Smooth muscle cell (in vitro differentiated cells): Measurements from ENCODE around the gene CDH15. TPM values are rescaled to one million over a fixed set of nuclear protein-coding genes. Genes with fewer than 3 reads are reported as not detected.

Experiments used
- DNase-seq: peaks from one replicate; lab custom pipeline; 2025; ENCODE audit not compliant: unreplicated experiment; lab: John Stamatoyannopoulos, UW
- H2AFZ ChIP-seq: fragments of 200-600 bp; sonication (generic); 2 replicates; pipeline ENCODE4 v1.6.0; 2016; ENCODE audit warnings: antibody characterized with exemption, low read depth, mild to moderate bottlenecking
- H3F3A ChIP-seq: fragments of 200-600 bp; sonication (generic); 2 replicates; pipeline ENCODE4 v1.6.0; 2017; ENCODE audit warnings: antibody characterized with exemption, low read depth
- H3K27ac ChIP-seq: fragments of 200-600 bp; sonication (generic); 2 replicates; pipeline ENCODE4 v1.5.1; 2016; ENCODE audit warnings: low read depth, mild to moderate bottlenecking
- H3K27me3 ChIP-seq: fragments of 200-600 bp; sonication (generic); 2 replicates; pipeline ENCODE4 v1.6.1; 2016; ENCODE audit warnings: low read depth, mild to moderate bottlenecking
- H3K36me3 ChIP-seq: fragments of 200-600 bp; sonication (generic); 2 replicates; pipeline ENCODE4 v1.5.1; 2016; ENCODE audit warnings: low read depth
- H3K4me1 ChIP-seq: fragments of 200-600 bp; sonication (generic); 2 replicates; pipeline ENCODE4 v1.5.1; 2016; ENCODE audit warnings: low read depth
- H3K4me2 ChIP-seq: fragments of 200-600 bp; sonication (generic); 2 replicates; pipeline ENCODE4 v1.6.0; 2016; ENCODE audit warnings: mild to moderate bottlenecking
- H3K4me3 ChIP-seq: fragments of 200-600 bp; sonication (generic); 2 replicates; pipeline ENCODE4 v1.5.1; 2016; ENCODE audit warnings: mild to moderate bottlenecking
- H3K79me2 ChIP-seq: fragments of 200-600 bp; sonication (generic); 2 replicates; pipeline ENCODE4 v1.6.0; 2016; ENCODE audit warnings: low read depth, mild to moderate bottlenecking
- H3K9ac ChIP-seq: fragments of 200-600 bp; sonication (generic); 2 replicates; pipeline ENCODE4 v1.6.0; 2016; ENCODE audit warnings: low read depth
- H3K9me3 ChIP-seq: fragments of 200-600 bp; sonication (generic); replicated peaks from 2 replicates; pipeline ENCODE4 v1.5.1; 2016; ENCODE audit warnings: low read depth
- H4K20me1 ChIP-seq: fragments of 200-600 bp; sonication (generic); 2 replicates; pipeline ENCODE4 v1.6.0; 2016; ENCODE audit warnings: low read depth
- CTCF ChIP-seq: fragments of 200-600 bp; sonication (generic); IDR thresholded peaks from 2 replicates; pipeline ENCODE4 v1.5.1; 2017; ENCODE audit warnings: borderline replicate concordance, mild to moderate bottlenecking, antibody characterized with exemption; ENCODE audit not compliant: insufficient read depth, poor library complexity, severe bottlenecking
- WGBS: methylation state at CpG from one replicate; pipeline ENCODE4 v1.1.7; 2016; ENCODE audit warnings: low lambda C conversion rate; 5-methylcytosine and 5-hydroxymethylcytosine counted together
- polyA plus RNA-seq: library from polyadenylated mRNA; unstranded; fragments of >200 nt; fragmentation: Nextera tagmentation; extraction: Ambion mirVana; gene quantifications from 2 replicates; pipeline ENCODE4 v1.2.1, GENCODE V29; 2016
- total RNA-seq: library from RNA; depleted of rRNA; stranded (reverse); fragments of >200 nt; gene quantifications from 2 replicates; pipeline ENCODE4 v1.2.3, GENCODE V29; 2014

CDH15 gene
- total and polyA plus RNA-seq, 2 experiments from 2014 or later: 0.36 to 1.4 TPM

- no peak for TF ChIP-seq CTCF
- Histone ChIP-seq H3K4me2 (no peak overlapping the region), H3K36me3 (no peaks in the 10 kb centered on the region), H3K27ac (no peak overlapping the region), H2AFZ (no peak overlapping the region), H3K4me3 (no peak overlapping the region), H3F3A (no peaks in the 10 kb centered on the region), H3K9me3 (no peaks in the 10 kb centered on the region), H4K20me1 (no peaks in the 10 kb centered on the region), H3K9ac (no peak overlapping the region), H3K4me1 (no peaks in the 10 kb centered on the region), H3K79me2 (no peaks in the 10 kb centered on the region), H3K27me3 (peaks cover 19% of the 10 kb centered on the region)
- DNase-seq: no peak
- 84% methylated on average over 8 of the region's 11 CpGs for WGBS
Observed at GRCh38 chr16:89172171-89172527, 601 bp downstream of the CDH15 start.

- Histone ChIP-seq H3K27me3 (peaks cover 19% of the 10 kb centered on the region), H3F3A (no peaks in the 10 kb centered on the region), H3K4me3 (no peak overlapping the region), H3K4me1 (no peaks in the 10 kb centered on the region), H3K9me3 (no peaks in the 10 kb centered on the region), H3K36me3 (no peaks in the 10 kb centered on the region), H4K20me1 (no peaks in the 10 kb centered on the region), H2AFZ (no peak overlapping the region), H3K27ac (no peak overlapping the region), H3K4me2 (no peak overlapping the region), H3K9ac (no peak overlapping the region), H3K79me2 (no peaks in the 10 kb centered on the region)
- no peak for DNase-seq
- TF ChIP-seq CTCF: no peak
- 85% methylated on average over 13 of the region's 13 CpGs for WGBS
Observed at GRCh38 chr16:89172528-89173173, 1.1 kb downstream of the CDH15 start.

GRCh38 chr16:89173174-89173921 is 1.8 kb downstream of the CDH15 start:
- H3K4me3 ChIP-seq: no peak overlapping the region
- no peaks in the 10 kb centered on the region for H3K79me2 ChIP-seq
- H3K27me3 ChIP-seq: peaks cover 19% of the 10 kb centered on the region
- no peaks in the 10 kb centered on the region for H4K20me1 ChIP-seq
- no peak overlapping the region for H2AFZ ChIP-seq
- 66% methylated on average over 11 of the region's 11 CpGs for WGBS
- H3K4me1 ChIP-seq: no peaks in the 10 kb centered on the region
- no peaks in the 10 kb centered on the region for H3K9me3 ChIP-seq
- H3K36me3 ChIP-seq: no peaks in the 10 kb centered on the region
- H3K9ac ChIP-seq: no peak overlapping the region
- H3K4me2 ChIP-seq: no peak overlapping the region
- no peaks in the 10 kb centered on the region for H3F3A ChIP-seq
- H3K27ac ChIP-seq: no peak overlapping the region
- no peak for DNase-seq
- no peak for TF ChIP-seq CTCF
